HepG2 (cell line): ENCODE data around the gene HENMT1.

Source experiments
- CBX2 ChIP-seq, 2 experiments: fragments of 200-600 bp in 1 of 2; sonication (generic); formaldehyde crosslinking in 1 of 2; IDR thresholded peaks; 2 replicates each; pipeline versions ENCODE4 v1.7.0 to v1.8.1; 2018 to 2022; ENCODE audit warnings: low read depth in 2 of 2, low read length in 1 of 2, mild to moderate bottlenecking in 1 of 2, missing genetic modification reagents in 1 of 2
- EZH2 ChIP-seq: conservative IDR thresholded peaks from 2 replicates; pipeline ENCODE4 v1.6.1; 2012; ENCODE audit warnings: mild to moderate bottlenecking, low read depth, low read length, moderate library complexity
- HDAC6 ChIP-seq: fragments of 200-600 bp; sonication (generic); IDR thresholded peaks from 2 replicates; pipeline ENCODE4 v1.7.0; 2017; ENCODE audit warnings: mild to moderate bottlenecking, antibody characterized with exemption, low read length, low read depth
- HOXA5 ChIP-seq: sonication (generic); formaldehyde crosslinking; IDR thresholded peaks from 2 replicates; pipeline ENCODE4 v1.4.0; 2020; ENCODE audit warnings: missing genetic modification reagents
- SMARCE1 ChIP-seq: fragments of 450-650 bp; IDR thresholded peaks from 2 replicates; pipeline ENCODE4 v1.6.1; 2017; ENCODE audit warnings: borderline replicate concordance
- YEATS4 ChIP-seq: sonication (generic); formaldehyde crosslinking; IDR thresholded peaks from 2 replicates; pipeline ENCODE4 v1.4.0; 2020; ENCODE audit warnings: missing genetic modification reagents, borderline replicate concordance
- TF ChIP-seq, protein P1 (sequence below): sonication (generic); formaldehyde crosslinking; IDR thresholded peaks from 2 replicates; pipeline ENCODE4 v1.5.0; 2020; ENCODE audit warnings: mild to moderate bottlenecking, missing genetic modification reagents, moderate library complexity
- TF ChIP-seq, protein P2 (sequence below): IDR thresholded peaks from 2 replicates; pipeline ENCODE4 v1.6.1; 2016; ENCODE audit warnings: low read depth, borderline replicate concordance

DNA sequence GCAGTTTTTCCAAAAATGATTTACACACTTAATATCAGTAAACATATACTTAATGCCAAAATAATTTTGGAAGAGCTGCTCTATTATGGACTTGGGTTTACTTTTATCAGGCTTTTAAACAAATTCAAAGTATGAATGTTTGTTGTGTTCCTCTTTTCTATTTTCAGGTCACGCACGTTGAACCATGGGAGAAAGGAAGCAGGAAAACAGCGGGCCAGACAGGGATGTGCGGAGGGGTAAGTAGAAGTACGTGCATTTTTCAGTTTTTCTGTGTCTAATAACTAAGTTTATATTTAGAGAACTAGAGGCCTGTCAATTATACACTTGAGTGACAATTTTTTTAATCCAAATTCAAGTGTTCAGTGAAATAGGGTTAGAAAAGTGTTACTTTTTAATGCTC lies 34.6 kb upstream of the HENMT1 start:
- TF ChIP-seq, protein P1, sequence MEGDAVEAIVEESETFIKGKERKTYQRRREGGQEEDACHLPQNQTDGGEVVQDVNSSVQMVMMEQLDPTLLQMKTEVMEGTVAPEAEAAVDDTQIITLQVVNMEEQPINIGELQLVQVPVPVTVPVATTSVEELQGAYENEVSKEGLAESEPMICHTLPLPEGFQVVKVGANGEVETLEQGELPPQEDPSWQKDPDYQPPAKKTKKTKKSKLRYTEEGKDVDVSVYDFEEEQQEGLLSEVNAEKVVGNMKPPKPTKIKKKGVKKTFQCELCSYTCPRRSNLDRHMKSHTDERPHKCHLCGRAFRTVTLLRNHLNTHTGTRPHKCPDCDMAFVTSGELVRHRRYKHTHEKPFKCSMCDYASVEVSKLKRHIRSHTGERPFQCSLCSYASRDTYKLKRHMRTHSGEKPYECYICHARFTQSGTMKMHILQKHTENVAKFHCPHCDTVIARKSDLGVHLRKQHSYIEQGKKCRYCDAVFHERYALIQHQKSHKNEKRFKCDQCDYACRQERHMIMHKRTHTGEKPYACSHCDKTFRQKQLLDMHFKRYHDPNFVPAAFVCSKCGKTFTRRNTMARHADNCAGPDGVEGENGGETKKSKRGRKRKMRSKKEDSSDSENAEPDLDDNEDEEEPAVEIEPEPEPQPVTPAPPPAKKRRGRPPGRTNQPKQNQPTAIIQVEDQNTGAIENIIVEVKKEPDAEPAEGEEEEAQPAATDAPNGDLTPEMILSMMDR (CRISPR knock-in tag): no peak
- TF ChIP-seq, protein P2, sequence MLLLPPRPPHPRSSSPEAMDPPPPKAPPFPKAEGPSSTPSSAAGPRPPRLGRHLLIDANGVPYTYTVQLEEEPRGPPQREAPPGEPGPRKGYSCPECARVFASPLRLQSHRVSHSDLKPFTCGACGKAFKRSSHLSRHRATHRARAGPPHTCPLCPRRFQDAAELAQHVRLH (CRISPR knock-in tag): no peak
- TF ChIP-seq HOXA5 (CRISPR knock-in tag): no peak
- TF ChIP-seq HDAC6: no peak
- no peak for TF ChIP-seq SMARCE1
- no peak for TF ChIP-seq CBX2 (IDR thresholded peaks at IDR 0.05; ENCODE audit: low read depth, low read length)
- no peak for TF ChIP-seq CBX2 (CRISPR knock-in tag; IDR thresholded peaks at IDR 0.05; ENCODE audit: low read depth)
- TF ChIP-seq YEATS4 (CRISPR knock-in tag): no peak
- TF ChIP-seq EZH2: no peak
